GM21723 (cell line): Measurements from ENCODE around the gene CABP1.
A peak's percentile ranks its signal among the peaks of the same experiment; 100 is the strongest.

Experiments used
- ATAC-seq: cut with Tn5 transposase; IDR thresholded peaks from one replicate; pipeline ENCODE4 v1.9.1; 2021; ENCODE audit warnings: mild to moderate bottlenecking, moderate library complexity; ENCODE audit not compliant: unreplicated experiment

CABP1 gene

GRCh38 chr12:120630104-120630892 is 10.1 kb upstream of the CABP1 start:
- no peak for ATAC-seq

GRCh38 chr12:120631097-120631496 is 9.3 kb upstream of the CABP1 start:
- ATAC-seq = no peak

- peak; percentile 48 for ATAC-seq
Measured at GRCh38 chr12:120640861-120641833, 721 bp downstream of the CABP1 start.

GRCh38 chr12:120642121-120642520 is 1.7 kb downstream of the CABP1 start:
- ATAC-seq = no peak

- no peak for ATAC-seq
Measured at GRCh38 chr12:120642826-120643225, 2.4 kb downstream of the CABP1 start.

DNA sequence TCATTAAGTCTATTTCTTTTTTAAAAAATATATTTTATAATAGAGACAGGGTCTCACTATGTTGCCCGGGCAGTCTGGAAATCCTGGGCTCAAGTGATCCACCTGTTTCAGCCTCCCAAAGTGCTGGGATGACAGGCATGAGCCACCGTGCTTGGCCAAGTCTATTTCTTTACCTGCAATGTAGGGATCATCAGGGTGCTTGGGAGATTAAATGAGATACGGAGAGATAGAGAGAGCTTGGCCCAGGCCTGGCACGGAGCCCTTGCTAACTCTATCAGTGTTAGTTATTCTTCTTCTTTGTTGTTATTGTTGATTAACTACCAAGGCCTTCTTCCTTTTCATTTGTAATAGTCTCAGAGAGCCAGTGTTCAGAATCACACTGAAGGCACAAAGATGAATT is 3.1 kb downstream of the CABP1 start:
- ATAC-seq = no peak

DNA sequence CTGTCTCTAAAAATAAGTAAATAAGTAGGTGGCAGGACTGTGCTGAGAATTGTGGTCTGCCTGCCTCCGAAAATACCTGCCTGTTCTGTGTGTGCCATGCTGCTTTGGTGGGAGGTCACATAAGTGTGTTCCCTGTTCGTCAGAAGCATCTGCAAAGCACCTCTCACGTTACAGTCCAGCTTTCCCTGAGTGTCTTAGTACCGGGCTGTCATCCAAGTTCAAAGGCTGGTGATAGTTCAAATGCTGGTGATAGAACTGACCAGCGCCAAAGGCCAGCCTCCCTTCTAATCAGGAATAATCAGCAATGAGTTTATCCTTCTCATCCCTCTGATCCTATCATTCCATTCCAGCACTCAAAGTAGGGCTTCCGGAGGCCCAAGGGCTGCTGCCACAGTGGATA is 5.6 kb downstream of the CABP1 start:
- ATAC-seq = no peak

DNA sequence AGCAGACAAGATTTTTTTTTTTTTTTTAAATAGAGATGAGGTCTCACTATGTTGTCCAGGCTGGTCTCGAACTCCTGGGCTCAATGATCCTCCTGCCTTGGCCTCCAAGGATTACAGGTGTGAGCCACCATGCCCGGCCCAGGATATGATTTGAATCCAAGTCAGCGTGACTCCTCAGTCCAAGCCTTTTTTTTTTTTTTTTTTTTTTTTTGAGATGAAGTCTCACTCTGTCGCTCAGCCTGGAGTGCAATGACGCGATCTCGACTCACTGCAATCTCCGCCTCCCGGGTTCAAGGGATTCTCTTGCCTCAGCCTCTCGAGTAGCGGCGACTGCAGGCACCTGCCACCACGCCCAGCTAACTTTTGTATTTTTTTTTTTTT is 6.9 kb downstream of the CABP1 start:
- ATAC-seq = no peak

- ATAC-seq = no peak
Measured at GRCh38 chr12:120649442-120650232, 9.2 kb downstream of the CABP1 start.

- no peak for ATAC-seq
Measured at GRCh38 chr12:120650233-120650690, 9.8 kb downstream of the CABP1 start.

- ATAC-seq = no peak
Measured at GRCh38 chr12:120651821-120652220, 11.4 kb downstream of the CABP1 start.

GRCh38 chr12:120652656-120653435 is 12.4 kb downstream of the CABP1 start:
- no peak for ATAC-seq

- no peak for ATAC-seq
Measured at GRCh38 chr12:120653611-120654010, 13.2 kb downstream of the CABP1 start.

DNA sequence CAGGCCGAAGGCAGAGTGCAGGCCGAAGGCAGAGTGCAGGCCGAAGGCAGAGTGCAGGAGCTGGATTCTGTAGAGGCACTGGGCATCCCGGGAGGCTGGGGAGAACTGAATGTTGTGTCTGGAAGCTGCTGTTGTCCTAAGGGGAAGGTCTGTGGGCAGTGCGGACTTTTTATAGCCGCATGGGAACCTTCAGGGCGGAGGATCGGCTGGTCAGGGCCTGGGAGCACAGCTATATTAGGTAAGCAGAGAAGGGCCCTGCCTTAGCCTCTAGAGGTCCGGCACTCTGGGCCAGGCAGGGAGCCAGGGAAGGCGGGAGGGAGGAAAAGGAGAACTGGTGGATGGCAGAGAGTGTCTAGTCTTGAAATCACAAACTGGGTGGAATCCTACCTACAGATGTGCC is 14.2 kb downstream of the CABP1 start:
- no peak for ATAC-seq

DNA sequence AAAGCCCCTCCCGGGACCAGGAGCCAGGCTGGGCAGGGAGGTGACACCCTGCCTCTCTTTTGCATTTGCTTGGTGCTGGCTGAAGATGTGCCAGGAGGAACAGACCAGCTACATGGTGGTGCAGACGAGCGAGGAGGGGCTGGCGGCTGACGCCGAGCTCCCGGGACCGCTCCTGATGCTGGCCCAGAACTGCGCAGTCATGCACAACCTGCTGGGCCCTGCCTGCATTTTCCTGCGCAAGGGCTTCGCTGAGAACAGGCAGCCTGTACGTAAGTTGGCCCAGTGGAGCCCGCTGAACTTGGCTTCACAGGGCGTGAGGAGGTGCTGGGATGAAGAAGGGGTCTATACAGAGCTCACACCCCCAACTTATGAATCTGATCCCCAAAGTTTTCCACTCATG is 15.6 kb downstream of the CABP1 start:
- ATAC-seq = no peak

DNA sequence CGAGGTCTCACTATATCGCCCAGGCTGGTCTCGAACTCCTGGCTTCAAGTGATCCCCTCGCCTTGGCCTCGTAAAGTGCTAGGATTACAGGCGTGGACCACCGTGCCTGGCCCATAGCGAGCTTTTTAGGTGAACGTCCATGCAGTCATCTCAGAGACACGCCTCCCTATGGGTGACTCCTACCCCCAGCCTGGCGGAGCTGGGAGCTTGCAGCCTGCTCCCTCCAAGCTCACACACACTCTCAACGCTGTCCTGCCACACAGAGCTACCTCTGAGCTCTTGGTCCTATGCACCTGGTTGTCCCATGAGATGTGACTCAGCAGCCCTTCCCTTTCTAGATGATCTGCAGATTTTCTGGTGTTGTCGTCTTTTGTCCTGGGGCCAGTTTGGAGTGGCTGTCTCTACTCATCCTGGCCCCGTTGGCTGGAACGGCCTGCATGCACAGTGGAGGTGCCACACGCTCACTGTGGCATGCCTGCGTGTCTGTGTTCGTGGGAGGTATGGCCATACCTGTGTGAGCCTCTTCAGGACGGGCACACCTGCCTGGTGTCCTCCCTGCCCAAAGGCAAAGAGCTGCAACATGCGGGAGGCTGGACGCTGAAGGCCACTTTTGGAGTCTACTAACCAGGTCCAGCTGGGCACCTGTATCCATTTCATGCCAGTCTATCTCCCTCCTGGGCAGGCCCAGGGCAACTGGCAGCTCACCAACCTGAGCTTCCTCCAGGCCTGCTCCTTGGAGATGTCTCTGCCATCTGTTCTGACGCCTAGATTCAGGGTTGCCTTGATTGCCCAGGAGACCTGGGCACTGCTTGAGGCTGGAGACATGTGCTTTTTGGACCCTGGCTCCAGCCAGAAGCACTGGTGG is 18.1 kb downstream of the CABP1 start:
- no peak for ATAC-seq

DNA sequence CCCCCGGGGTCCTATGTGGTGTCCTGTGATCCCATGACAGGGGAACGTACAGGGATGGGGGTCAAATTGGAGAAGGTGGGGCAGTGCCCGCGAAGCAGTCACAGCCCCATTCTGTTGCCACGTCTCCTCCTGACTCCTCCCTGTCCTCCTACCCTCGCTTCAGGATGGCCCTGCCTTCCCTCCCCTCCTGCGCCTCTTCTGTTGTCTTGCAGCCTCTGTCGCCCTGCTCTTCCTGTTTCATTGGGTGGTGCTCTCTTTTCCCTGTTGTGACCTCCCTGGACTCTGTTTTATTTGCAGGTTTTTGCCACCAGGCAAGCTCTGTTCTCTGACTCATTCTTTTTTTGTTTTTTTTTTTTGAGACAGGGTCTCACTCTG is 18.7 kb downstream of the CABP1 start:
- ATAC-seq = no peak

- no peak for ATAC-seq
Measured at GRCh38 chr12:120661432-120661831, 21.0 kb downstream of the CABP1 start.

- peak; percentile 77 for ATAC-seq
Measured at GRCh38 chr12:120662879-120663278, 22.5 kb downstream of the CABP1 start.
